Sigmoid colon (tissue), 7 donors: ENCODE measurements around the gene PSME3IP1. TPM values are rescaled to one million over a fixed set of nuclear protein-coding genes. Genes with fewer than 3 reads are reported as not detected.
"Not testable (repeated sequence)": the region's sequence is repeated elsewhere in the genome, so short reads cannot be mapped to it uniquely, and the experiment has no call there.

Experiments used
- DNase-seq: peaks from one replicate; pipeline ENCODE4 v3.0.0-alpha.2; 2019
- H3K27ac ChIP-seq, 4 donors: fragments of 200-600 bp; sonication (generic); one replicate each; pipeline ENCODE4 v1.5.1; 2016 to 2019; ENCODE audit warnings: mild to moderate bottlenecking in 1 of 4
- H3K27me3 ChIP-seq, 3 donors: fragments of 200-600 bp; sonication (generic); one replicate each; pipeline ENCODE4 v1.5.1; 2019; ENCODE audit warnings: mild to moderate bottlenecking in 1 of 3
- H3K36me3 ChIP-seq, 4 donors: fragments of 200-600 bp; sonication (generic); one replicate each; pipeline ENCODE4 v1.5.1; 2016 to 2019
- H3K4me1 ChIP-seq, 4 donors: fragments of 200-600 bp; sonication (generic); one replicate each; pipeline ENCODE4 v1.5.1; 2017 to 2019
- H3K4me3 ChIP-seq, 4 donors: fragments of 200-600 bp; sonication (generic); one replicate each; pipeline ENCODE4 v1.5.1; 2017 to 2019; ENCODE audit warnings: mild to moderate bottlenecking in 2 of 4, moderate library complexity in 1 of 4
- H3K9me3 ChIP-seq, 4 donors: fragments of 200-600 bp in 3 of 4; sonication (generic) in 3 of 4; one replicate each; pipeline versions ENCODE4 v1.5.1 to v1.6.1; 2013 to 2019
- CTCF ChIP-seq, 4 experiments: fragments of 450-650 bp in 3 of 4; fragments of 200-600 bp in 1 of 4; IDR thresholded peaks; one replicate each; pipeline ENCODE4 v1.5.1; 2016 to 2019; ENCODE audit warnings: antibody characterized with exemption in 4 of 4, mild to moderate bottlenecking in 3 of 4, moderate library complexity in 2 of 4
- EP300 ChIP-seq, 4 donors: sonication (generic); formaldehyde crosslinking; IDR thresholded peaks; one replicate each; pipeline ENCODE4 v1.6.1; 2017; ENCODE audit warnings: antibody characterized with exemption in 4 of 4
- POLR2A ChIP-seq, 2 donors: fragments of 450-650 bp; IDR thresholded peaks; one replicate each; pipeline ENCODE4 v1.6.1; 2016; ENCODE audit warnings: antibody characterized with exemption in 2 of 2, mild to moderate bottlenecking in 2 of 2, moderate library complexity in 2 of 2
- POLR2AphosphoS5 ChIP-seq, 4 donors: sonication (generic); formaldehyde crosslinking; IDR thresholded peaks; one replicate each; pipeline ENCODE4 v1.6.1; 2017; ENCODE audit warnings: antibody characterized with exemption in 4 of 4
- WGBS, 2 donors: extraction: QIAGEN DNeasy Blood & Tissue Kit; methylation state at CpG; one replicate each; pipeline ENCODE4 v1.1.7; 2013; 5-methylcytosine and 5-hydroxymethylcytosine counted together
- intact Hi-C: fragments of 100-400 bp; cut with DNase I; formaldehyde crosslinking; loops from one replicate; pipeline ENCODE4 v1.15.1; 2023
- polyA plus RNA-seq, 3 donors: library from polyadenylated mRNA; stranded (reverse); fragments of 200-250 nt; gene quantifications; one replicate each; pipeline ENCODE4 v1.2.3, GENCODE V29; 2013
- total RNA-seq, 4 donors: library from RNA; depleted of rRNA; stranded (reverse); fragments of >200 nt; gene quantifications; one replicate each; pipeline ENCODE4 v1.1.0, GENCODE V29; 2016
- donor health status: healthy with polysubstance abuse.
- donor health status: Bipolar disorder and iron deficiency.
- donor health status: healthy.

The PSME3IP1 gene
- total and polyA plus RNA-seq, 7 donors = 60.1 to 81.3 (median 73.9) TPM

- H3K4me3 ChIP-seq = no peak overlapping the region
- no peaks in the 10 kb centered on the region for H3K27me3 ChIP-seq
- peaks cover 11 to 96% (median 40%) of the 10 kb centered on the region in 4 donors for H3K36me3 ChIP-seq
- intact Hi-C loops = no loop called here
- TF ChIP-seq POLR2AphosphoS5 (IDR thresholded peaks at IDR 0.05) (no peak), POLR2A (IDR thresholded peaks at IDR 0.05) (no peak), CTCF (IDR thresholded peaks at IDR 0.05) (no peak), EP300 (IDR thresholded peaks at IDR 0.05) (no peak)
- no peak overlapping the region for H3K27ac ChIP-seq
- no peak for DNase-seq
- WGBS, 2 donors = 96% methylated on average over 1 of the region's 1 CpG
- no peaks in the 10 kb centered on the region for H3K9me3 ChIP-seq
- H3K4me1 ChIP-seq = no peaks in the 10 kb centered on the region
Measured at GRCh38 chr16:57208926-57209325, 23.1 kb upstream of the PSME3IP1 start.

DNA sequence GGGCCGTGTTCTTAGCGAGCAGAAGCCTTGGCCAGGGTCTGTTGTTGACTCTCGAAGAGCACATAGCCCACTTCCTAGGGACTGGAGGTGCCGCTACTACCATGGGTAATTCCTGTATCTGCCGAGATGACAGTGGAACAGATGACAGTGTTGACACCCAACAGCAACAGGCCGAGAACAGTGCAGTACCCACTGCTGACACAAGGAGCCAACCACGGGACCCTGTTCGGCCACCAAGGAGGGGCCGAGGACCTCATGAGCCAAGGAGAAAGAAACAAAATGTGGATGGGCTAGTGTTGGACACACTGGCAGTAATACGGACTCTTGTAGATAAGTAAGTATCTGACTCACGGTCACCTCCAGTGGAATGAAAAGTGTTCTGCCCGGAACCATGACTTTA is 18.8 kb upstream of the PSME3IP1 start:
- TF ChIP-seq POLR2AphosphoS5 (IDR thresholded peaks at IDR 0.05) (no peak), EP300 (IDR thresholded peaks at IDR 0.05) (no peak), CTCF (IDR thresholded peaks at IDR 0.05) (no peak)
- Histone ChIP-seq H3K9me3 (no peaks in the 10 kb centered on the region), H3K27me3 (no peaks in the 10 kb centered on the region), H3K36me3 (peaks cover 6 to 53% (median 22%) of the 10 kb centered on the region in 4 donors), H3K4me1 (peaks cover 0 to 6% (median 0%) of the 10 kb centered on the region in 4 donors), H3K4me3 (no peak overlapping the region), H3K27ac (no peak overlapping the region)
- WGBS, 2 donors = 94 to 95% methylated on average over 12 of the region's 12 CpGs
- no peak for DNase-seq
- intact Hi-C loops = no loop called here

DNA sequence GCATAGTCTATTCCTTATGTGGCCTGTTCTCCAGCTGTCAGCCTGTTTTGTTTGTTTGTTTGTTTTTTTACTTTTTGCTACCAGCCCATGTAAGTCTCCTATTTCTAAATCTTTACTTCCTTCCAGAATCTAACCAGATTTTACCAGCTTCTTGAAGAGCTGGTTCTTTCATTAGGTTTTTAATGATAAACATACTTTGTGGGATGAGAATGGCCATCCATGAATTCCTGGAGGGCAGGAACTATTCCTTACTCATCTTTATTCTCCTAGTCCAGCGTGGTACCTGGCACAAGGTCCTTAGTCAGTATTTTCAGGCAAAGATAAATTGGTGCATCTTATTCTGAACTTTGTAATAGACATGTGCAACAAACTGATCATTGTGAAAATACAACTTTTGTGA is 17.6 kb upstream of the PSME3IP1 start:
- DNase-seq = no peak
- Histone ChIP-seq H3K27ac (no peak overlapping the region), H3K4me3 (no peak overlapping the region), H3K27me3 (no peaks in the 10 kb centered on the region), H3K4me1 (peaks cover 0 to 7% (median 3%) of the 10 kb centered on the region in 4 donors), H3K9me3 (no peaks in the 10 kb centered on the region), H3K36me3 (peaks cover 4 to 41% (median 13%) of the 10 kb centered on the region in 4 donors)
- 74 to 82% methylated on average over 1 of the region's 1 CpG for WGBS, 2 donors
- TF ChIP-seq EP300 (IDR thresholded peaks at IDR 0.05) (no peak), POLR2A (IDR thresholded peaks at IDR 0.05) (no peak), POLR2AphosphoS5 (IDR thresholded peaks at IDR 0.05) (no peak), CTCF (IDR thresholded peaks at IDR 0.05) (no peak)
- intact Hi-C loops = no loop called here

DNA sequence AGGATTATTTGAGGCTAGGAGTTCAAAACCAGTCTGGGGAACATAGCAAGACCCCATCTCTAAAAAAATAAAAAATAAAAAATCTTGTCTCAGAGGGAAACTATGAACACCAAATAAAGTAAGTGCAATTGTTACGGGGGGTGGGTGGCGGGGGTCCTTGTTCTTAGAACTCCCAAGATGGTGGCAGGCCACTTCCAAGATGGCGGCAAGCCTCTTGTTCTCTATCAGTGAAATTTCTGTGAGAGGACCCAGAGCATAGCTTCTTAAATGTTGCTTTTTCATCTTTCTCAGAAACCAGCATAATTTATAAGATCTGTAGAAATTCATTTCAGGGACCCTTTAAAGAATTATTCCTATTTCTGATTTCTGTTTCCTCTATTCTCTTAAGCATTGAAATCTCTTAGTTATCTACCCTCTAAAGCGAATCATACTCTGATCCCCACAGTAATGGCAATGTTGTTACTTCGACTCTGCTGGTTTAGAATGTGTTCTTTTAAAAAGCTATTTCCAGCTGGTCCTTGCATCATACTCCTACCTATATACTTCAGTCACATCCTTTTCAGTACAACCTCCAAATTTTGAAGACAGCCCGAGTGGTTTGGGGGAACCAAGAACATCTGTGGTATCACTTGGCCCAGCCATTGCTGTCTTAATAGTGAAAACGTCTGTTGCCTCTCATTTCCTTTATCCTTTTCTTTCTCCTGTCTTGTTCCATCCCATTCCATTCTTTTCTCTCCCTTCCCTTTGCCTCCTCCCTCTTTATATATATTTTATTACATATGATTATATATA is 16.5 kb upstream of the PSME3IP1 start:
- no peaks in the 10 kb centered on the region for H3K9me3 ChIP-seq
- peaks cover 0 to 16% (median 8%) of the 10 kb centered on the region in 4 donors for H3K4me1 ChIP-seq
- TF ChIP-seq CTCF (IDR thresholded peaks at IDR 0.05) (no peak), POLR2A (IDR thresholded peaks at IDR 0.05) (no peak), POLR2AphosphoS5 (IDR thresholded peaks at IDR 0.05) (no peak), EP300 (IDR thresholded peaks at IDR 0.05) (no peak)
- intact Hi-C loops = no loop called here
- H3K27me3 ChIP-seq = no peaks in the 10 kb centered on the region
- no peak overlapping the region for H3K27ac ChIP-seq
- 92% methylated on average over 7 of the region's 7 CpGs for WGBS, 2 donors
- DNase-seq = no peak
- H3K4me3 ChIP-seq = no peak overlapping the region
- H3K36me3 ChIP-seq = peaks cover 4 to 32% (median 10%) of the 10 kb centered on the region in 4 donors

GRCh38 chr16:57200926-57201325 is 15.1 kb upstream of the PSME3IP1 start:
- intact Hi-C loops, H3K27ac ChIP-seq, DNase-seq, H3K27me3 ChIP-seq, H3K4me3 ChIP-seq, H3K9me3 ChIP-seq: not testable (repeated sequence)
- 88 to 94% methylated on average over 27 of the region's 27 CpGs for WGBS, 2 donors
- Histone ChIP-seq H3K36me3 (peaks cover 4 to 18% (median 10%) of the 10 kb centered on the region in 4 donors), H3K4me1 (peaks cover 0 to 30% (median 22%) of the 10 kb centered on the region in 4 donors)

- H3K4me3 ChIP-seq, H3K27me3 ChIP-seq, H3K27ac ChIP-seq, H3K9me3 ChIP-seq, DNase-seq, intact Hi-C loops: not testable (repeated sequence)
- Histone ChIP-seq H3K4me1 (peaks cover 0 to 36% (median 25%) of the 10 kb centered on the region in 4 donors), H3K36me3 (peaks cover 4 to 12% (median 7%) of the 10 kb centered on the region in 4 donors)
- 96 to 98% methylated on average over 16 to 18 of the region's 24 CpGs for WGBS, 2 donors
Measured at GRCh38 chr16:57200321-57200720, 14.5 kb upstream of the PSME3IP1 start.
